PC-9 (cell line): ENCODE measurements around the gene ACSL3. TPM values are rescaled to one million over a fixed set of nuclear protein-coding genes. Genes with fewer than 3 reads are reported as not detected.

Source experiments
- BruUV-seq: library from RNA; stranded (reverse); fragments of 400-500 nt; replicated peaks from 2 replicates; lab custom pipeline; 2021; lab: Mats Ljungman, UMichigan
- CTCF ChIA-PET: fragments of 300-600 bp; sonication (Branson Sonifier 250); formaldehyde crosslinking; loops from one replicate; lab custom pipeline; 2022; ENCODE audit warnings: antibody characterized with exemption; lab: Charles Lee
- POLR2A ChIA-PET: fragments of 300-600 bp; sonication (Branson Sonifier 250); formaldehyde crosslinking; loops from one replicate; lab custom pipeline; 2022; ENCODE audit warnings: antibody characterized with exemption; ENCODE audit not compliant: unreplicated experiment; lab: Charles Lee
- DNase-seq, 2 experiments: peaks; one replicate each; pipeline versions ENCODE4 v3.0.0 to v3.0.0-alpha.2; 2015 to 2022; ENCODE audit warnings: mixed read lengths in 1 of 2
- H2AFZ ChIP-seq: fragments of 200-600 bp; sonication (generic); 2 replicates; pipeline ENCODE4 v1.8.1; 2017; ENCODE audit warnings: antibody characterized with exemption
- H3F3A ChIP-seq: fragments of 200-600 bp; sonication (generic); 2 replicates; pipeline ENCODE4 v1.8.1; 2017; ENCODE audit warnings: antibody characterized with exemption, mild to moderate bottlenecking, low read depth; ENCODE audit not compliant: insufficient read depth
- H3K27ac ChIP-seq: fragments of 200-600 bp; sonication (generic); 2 replicates; pipeline ENCODE4 v1.6.1; 2016; ENCODE audit warnings: mixed run types
- H3K27me3 ChIP-seq: fragments of 200-600 bp; sonication (generic); 2 replicates; pipeline ENCODE4 v1.6.1; 2016; ENCODE audit warnings: low read depth, mixed run types; ENCODE audit not compliant: insufficient read depth
- H3K36me3 ChIP-seq: fragments of 200-600 bp; sonication (generic); 2 replicates; pipeline ENCODE4 v1.6.1; 2016; ENCODE audit warnings: low read depth, mixed run types
- H3K4me1 ChIP-seq: fragments of 200-600 bp; sonication (generic); replicated peaks from 2 replicates; pipeline ENCODE4 v1.6.1; 2016; ENCODE audit warnings: mixed run types; ENCODE audit not compliant: insufficient read depth
- H3K4me2 ChIP-seq: fragments of 200-600 bp; sonication (generic); 2 replicates; pipeline ENCODE4 v1.6.1; 2017; ENCODE audit warnings: mixed run types
- H3K4me3 ChIP-seq: fragments of 200-600 bp; sonication (generic); 2 replicates; pipeline ENCODE4 v1.6.1; 2016; ENCODE audit warnings: mixed run types
- H3K79me2 ChIP-seq: fragments of 200-600 bp; sonication (generic); 2 replicates; pipeline ENCODE4 v1.6.1; 2017; ENCODE audit warnings: low read depth, mixed run types
- H3K9me2 ChIP-seq: fragments of 200-600 bp; sonication (generic); 2 replicates; pipeline ENCODE4 v1.8.1; 2017; ENCODE audit warnings: mild to moderate bottlenecking; ENCODE audit not compliant: insufficient read depth
- H3K9me3 ChIP-seq: fragments of 200-600 bp; sonication (generic); 2 replicates; pipeline ENCODE4 v1.8.1; 2016; ENCODE audit warnings: low read depth; ENCODE audit not compliant: insufficient read depth
- H4K20me1 ChIP-seq: fragments of 200-600 bp; sonication (generic); 2 replicates; pipeline ENCODE4 v1.8.1; 2017; ENCODE audit not compliant: insufficient read depth
- EZH2 ChIP-seq: fragments of 200-600 bp; sonication (generic); IDR thresholded peaks from 2 replicates; pipeline ENCODE4 v1.8.0; 2017; ENCODE audit warnings: antibody characterized with exemption, low read depth
- intact Hi-C: fragments of 100-400 bp; cut with micrococcal nuclease; formaldehyde crosslinking; loops from one replicate; pipeline ENCODE4 v1.10.0; 2022; ENCODE audit not compliant: unreplicated experiment
- total RNA-seq: library from RNA; stranded (reverse); gene quantifications from 2 replicates; pipeline ENCODE4 v1.2.3, GENCODE V29; 2021
- TF ChIP-seq, protein P1 (sequence below): fragments of 200-600 bp; sonication (generic); conservative IDR thresholded peaks from 2 replicates; pipeline ENCODE4 v1.6.1; 2017; ENCODE audit warnings: mixed run types, antibody characterized with exemption, mild to moderate bottlenecking, moderate library complexity

ACSL3 gene
- total RNA-seq, 1 experiment from 2014 or later, result 446 TPM

DNA sequence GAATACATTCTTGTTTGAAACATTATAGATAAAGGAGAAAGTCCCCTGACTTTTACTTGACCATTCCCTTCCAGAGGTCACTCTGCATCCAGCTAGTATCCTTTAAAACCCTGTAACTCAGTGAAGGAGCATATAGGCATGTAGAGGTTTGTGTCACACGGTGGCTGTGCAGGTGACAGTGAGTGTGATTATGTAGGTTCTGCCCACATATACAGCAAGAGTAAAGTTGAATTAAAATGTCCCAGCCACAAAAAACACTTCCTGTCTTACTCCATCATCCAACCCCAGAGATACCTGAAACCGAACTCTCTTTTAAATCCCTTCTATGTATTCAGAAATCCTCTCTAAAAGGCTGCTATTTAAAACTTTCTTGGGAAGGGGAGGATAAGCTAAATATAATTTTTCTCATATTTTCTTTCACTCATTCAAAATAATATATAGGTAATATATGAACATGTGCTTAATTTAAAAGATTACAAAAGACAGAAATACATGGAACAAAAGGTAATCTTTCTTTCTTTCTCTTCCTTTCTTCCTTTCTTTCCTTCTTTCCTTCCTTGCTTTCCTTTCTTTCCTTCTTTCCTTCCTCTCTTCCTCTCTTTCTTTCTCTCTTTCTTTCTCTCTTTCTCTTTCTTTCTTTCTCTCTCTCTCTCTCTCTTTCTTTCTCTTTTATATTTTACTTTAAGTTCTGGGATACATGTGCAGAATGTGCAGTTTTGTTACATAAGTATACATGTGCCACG is 20.6 kb upstream of the ACSL3 start:
- intact Hi-C loops, result loop anchor here (5.0 kb wide), 1 partner anchor 33 kb away; no protein-coding TSS in a partner anchor
- Histone ChIP-seq H3K36me3 (no peaks in the 10 kb centered on the region), H3K79me2 (peaks cover 8% of the 10 kb centered on the region; the same call in 1 of the 2 replicates), H3K9me3 (no peaks in the 10 kb centered on the region), H3K4me2 (no peak overlapping the region), H3K27ac (no peak overlapping the region), H3K4me1 (peaks cover 99% of the 10 kb centered on the region), H4K20me1 (no peaks in the 10 kb centered on the region), H3K27me3 (no peaks in the 10 kb centered on the region), H2AFZ (no peak overlapping the region), H3F3A (peaks cover 59% of the 10 kb centered on the region), H3K9me2 (no peaks in the 10 kb centered on the region), H3K4me3 (no peak overlapping the region)
- POLR2A ChIA-PET, result no interaction called here
- no peak for TF ChIP-seq EZH2
- TF ChIP-seq, protein P1, sequence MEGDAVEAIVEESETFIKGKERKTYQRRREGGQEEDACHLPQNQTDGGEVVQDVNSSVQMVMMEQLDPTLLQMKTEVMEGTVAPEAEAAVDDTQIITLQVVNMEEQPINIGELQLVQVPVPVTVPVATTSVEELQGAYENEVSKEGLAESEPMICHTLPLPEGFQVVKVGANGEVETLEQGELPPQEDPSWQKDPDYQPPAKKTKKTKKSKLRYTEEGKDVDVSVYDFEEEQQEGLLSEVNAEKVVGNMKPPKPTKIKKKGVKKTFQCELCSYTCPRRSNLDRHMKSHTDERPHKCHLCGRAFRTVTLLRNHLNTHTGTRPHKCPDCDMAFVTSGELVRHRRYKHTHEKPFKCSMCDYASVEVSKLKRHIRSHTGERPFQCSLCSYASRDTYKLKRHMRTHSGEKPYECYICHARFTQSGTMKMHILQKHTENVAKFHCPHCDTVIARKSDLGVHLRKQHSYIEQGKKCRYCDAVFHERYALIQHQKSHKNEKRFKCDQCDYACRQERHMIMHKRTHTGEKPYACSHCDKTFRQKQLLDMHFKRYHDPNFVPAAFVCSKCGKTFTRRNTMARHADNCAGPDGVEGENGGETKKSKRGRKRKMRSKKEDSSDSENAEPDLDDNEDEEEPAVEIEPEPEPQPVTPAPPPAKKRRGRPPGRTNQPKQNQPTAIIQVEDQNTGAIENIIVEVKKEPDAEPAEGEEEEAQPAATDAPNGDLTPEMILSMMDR, result no peak
- no TSS peak for BruUV-seq
- DNase-seq, result peak in 1 of 2 experiments; percentile 33
- CTCF ChIA-PET, result no interaction called here

DNA sequence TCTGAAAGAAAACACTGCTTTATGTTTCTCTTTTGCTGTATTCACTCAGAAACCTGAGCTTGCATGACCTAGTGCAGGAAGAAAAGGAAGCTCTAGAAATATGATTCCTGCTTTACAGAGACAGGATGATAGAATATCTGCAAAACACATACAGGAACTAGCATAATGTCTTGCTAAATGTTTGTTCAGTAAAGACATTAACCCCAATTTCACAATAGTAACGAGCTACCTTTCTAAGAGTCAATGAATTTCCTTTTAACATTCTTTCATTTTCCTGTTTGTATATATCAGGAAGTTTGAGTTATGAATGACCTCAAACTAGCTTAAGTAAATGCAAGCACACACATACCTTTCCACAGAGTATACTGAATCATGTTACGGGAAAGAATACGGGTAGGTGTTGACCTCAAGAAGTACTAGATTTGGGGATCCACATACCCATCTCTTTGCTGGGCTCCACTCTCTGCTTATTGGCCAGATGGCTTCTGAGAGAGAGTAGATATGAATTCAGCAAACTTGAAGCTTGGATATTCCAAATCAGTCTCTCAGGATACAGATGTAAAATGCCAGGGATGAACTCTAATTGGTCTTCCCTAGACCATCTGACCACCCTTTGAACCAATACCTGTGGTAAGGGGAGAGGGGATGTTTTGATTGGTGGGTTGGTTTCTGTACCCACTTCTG is 18.2 kb upstream of the ACSL3 start:
- CTCF ChIA-PET, result interaction anchor here (0.5 to 1.7 kb wide), 8 partner anchors 17 to 1101 kb away, joined by 3 to 10 read pairs (median 5); no protein-coding TSS in a partner anchor

More for the DNA sequence above, 18.2 kb upstream of the ACSL3 start:
- no peaks in the 10 kb centered on the region for H3K27me3 ChIP-seq
- intact Hi-C loops, result loop anchor here (1.0 to 5.0 kb wide), 3 partner anchors 18 to 54 kb away; no protein-coding TSS in a partner anchor
- no peaks in the 10 kb centered on the region for H3K9me2 ChIP-seq
- H4K20me1 ChIP-seq, result no peaks in the 10 kb centered on the region
- POLR2A ChIA-PET, result interaction anchor here (0.5 to 1.2 kb wide), 10 partner anchors 8 to 1201 kb away, joined by 3 to 19 read pairs (median 4); no protein-coding TSS in a partner anchor
- H3K4me3 ChIP-seq, result peak overlapping the region; percentile 21; the same call in 1 of the 2 replicates
- peaks cover 8% of the 10 kb centered on the region; the same call in 1 of the 2 replicates for H3K79me2 ChIP-seq
- peak overlapping the region; percentile 15 for H2AFZ ChIP-seq
- DNase-seq, result peak in 1 of 2 experiments; percentile 100
- peak overlapping the region; percentile 81 for H3K27ac ChIP-seq
- H3K4me1 ChIP-seq, result peaks cover 90% of the 10 kb centered on the region
- H3F3A ChIP-seq, result peaks cover 53% of the 10 kb centered on the region
- H3K4me2 ChIP-seq, result peak overlapping the region; percentile 62
- H3K9me3 ChIP-seq, result no peaks in the 10 kb centered on the region
- TF ChIP-seq EZH2, result no peak
- TF ChIP-seq, protein P1, result no peak; the same call in 1 of the 2 replicates
- BruUV-seq, result TSS peak; percentile 57
- no peaks in the 10 kb centered on the region for H3K36me3 ChIP-seq
